IPS-18c (cell line): Measurements from ENCODE around the gene CCSER1.
"Not testable (repeated sequence)": the region's sequence is repeated elsewhere in the genome, so short reads cannot be mapped to it uniquely, and the experiment has no call there.

ENCODE experiments used
- H3K4me3 ChIP-seq: 2 replicates; pipeline ENCODE4 v1.7.0; 2013; ENCODE audit warnings: low read depth, mild to moderate bottlenecking, low read length, moderate library complexity; ENCODE audit not compliant: insufficient read depth
- H3K9me3 ChIP-seq: one replicate; pipeline ENCODE4 v1.6.1; 2013; ENCODE audit warnings: mild to moderate bottlenecking, low read length, moderate library complexity; ENCODE audit not compliant: control insufficient read depth, insufficient read depth

Gene CCSER1

DNA sequence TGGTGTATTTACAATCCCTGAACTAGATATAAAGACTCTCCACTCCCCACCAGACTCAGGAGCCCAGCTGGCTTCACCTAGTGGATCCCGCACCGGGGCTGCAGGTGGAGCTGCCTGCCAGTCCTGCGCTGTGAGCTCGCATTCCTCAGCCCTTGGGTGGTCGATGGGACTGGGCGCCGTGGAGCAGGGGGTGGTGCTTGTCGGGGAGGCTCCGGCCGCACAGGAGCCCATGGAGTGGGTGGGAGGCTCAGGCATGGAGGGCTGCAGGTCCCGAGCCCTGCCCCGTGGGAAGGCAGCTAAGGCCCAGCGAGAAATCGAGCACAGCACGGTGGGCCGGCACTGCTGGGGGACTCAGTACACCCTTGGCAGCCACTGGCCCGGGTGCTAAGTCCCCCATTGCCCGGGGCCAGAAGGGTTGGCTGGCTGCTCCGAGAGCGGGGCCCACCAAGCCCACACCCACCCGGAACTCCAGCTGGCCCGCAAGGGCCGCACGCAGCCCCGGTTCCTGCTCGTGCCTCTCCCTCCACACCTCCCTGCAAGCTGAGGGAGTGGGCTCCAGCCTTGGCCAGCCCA, 1090.7 kb downstream of the CCSER1 start:
- H3K9me3 ChIP-seq: not testable (repeated sequence)

GRCh38 chr4:91220315-91220714, 1093.1 kb downstream of the CCSER1 start:
- no peaks in the 10 kb centered on the region for H3K9me3 ChIP-seq
- no peak overlapping the region for H3K4me3 ChIP-seq

More for the DNA sequence above, 1090.7 kb downstream of the CCSER1 start:
- not testable (repeated sequence) for H3K4me3 ChIP-seq

GRCh38 chr4:91222014-91222413, 1094.8 kb downstream of the CCSER1 start:
- no peak overlapping the region for H3K4me3 ChIP-seq
- no peaks in the 10 kb centered on the region for H3K9me3 ChIP-seq

DNA sequence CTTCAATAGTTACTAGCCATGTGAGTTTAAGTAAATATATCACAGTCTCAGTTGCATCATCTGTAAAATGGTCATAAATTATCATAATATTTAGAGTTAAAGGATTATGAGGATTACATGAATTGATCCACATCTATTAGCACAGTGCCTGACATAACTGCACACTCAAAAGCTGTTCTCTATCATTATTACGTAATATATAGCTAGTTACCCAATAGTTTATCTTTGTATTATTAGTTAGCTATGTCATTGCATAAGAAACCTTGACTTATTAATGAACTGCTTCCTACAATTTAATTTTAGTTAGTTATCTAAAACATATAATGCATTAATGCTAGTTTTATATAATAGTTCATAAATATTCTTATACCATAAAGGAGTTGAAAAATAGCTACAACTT, 1099.7 kb downstream of the CCSER1 start:
- H3K4me3 ChIP-seq: no peak overlapping the region
- H3K9me3 ChIP-seq: no peaks in the 10 kb centered on the region

GRCh38 chr4:91228659-91229058, 1101.5 kb downstream of the CCSER1 start:
- H3K9me3 ChIP-seq: no peaks in the 10 kb centered on the region
- no peak overlapping the region for H3K4me3 ChIP-seq

DNA sequence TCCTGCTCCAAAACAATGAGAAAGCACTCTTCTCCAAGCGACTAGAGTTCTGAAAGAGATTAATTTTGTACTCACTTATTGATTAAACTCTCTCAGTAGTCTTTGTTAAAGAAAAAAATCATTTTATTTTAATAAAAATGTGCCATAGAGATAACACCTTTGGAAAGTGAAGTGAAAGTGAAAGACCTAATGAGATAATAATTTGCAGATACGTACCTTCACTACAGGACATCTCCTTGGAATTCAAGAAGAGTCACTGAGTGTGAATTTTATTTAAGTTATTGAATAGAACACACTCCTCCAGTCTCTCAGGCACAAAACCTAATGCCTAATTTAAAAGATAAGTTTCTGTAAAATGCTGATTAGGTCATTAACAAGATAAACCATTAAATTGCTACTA, 1106.0 kb downstream of the CCSER1 start:
- Histone ChIP-seq H3K9me3 (no peaks in the 10 kb centered on the region), H3K4me3 (no peak overlapping the region)

GRCh38 chr4:91243132-91243531, 1115.9 kb downstream of the CCSER1 start:
- Histone ChIP-seq H3K4me3 (no peak overlapping the region), H3K9me3 (no peaks in the 10 kb centered on the region)

DNA sequence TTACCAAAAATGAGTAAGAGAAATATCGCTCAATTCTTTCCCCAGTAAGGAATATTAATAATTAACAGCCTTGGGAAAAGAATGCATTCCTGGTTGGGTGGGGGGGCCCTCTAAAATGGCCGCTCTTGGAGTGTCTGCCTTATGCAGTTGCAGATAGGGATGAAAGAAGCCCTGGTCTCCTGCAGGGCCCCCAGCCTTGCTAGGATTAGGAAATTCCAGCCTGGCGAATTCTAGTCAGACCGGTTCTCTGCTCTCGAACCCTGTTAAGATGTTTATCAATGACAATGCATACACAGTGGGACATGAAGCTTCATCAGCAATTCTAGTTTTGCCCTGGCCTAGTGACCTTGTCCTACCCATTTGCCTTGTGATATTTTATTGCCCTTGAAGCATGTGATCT, 1128.8 kb downstream of the CCSER1 start:
- Histone ChIP-seq H3K4me3 (no peak overlapping the region), H3K9me3 (no peaks in the 10 kb centered on the region)

DNA sequence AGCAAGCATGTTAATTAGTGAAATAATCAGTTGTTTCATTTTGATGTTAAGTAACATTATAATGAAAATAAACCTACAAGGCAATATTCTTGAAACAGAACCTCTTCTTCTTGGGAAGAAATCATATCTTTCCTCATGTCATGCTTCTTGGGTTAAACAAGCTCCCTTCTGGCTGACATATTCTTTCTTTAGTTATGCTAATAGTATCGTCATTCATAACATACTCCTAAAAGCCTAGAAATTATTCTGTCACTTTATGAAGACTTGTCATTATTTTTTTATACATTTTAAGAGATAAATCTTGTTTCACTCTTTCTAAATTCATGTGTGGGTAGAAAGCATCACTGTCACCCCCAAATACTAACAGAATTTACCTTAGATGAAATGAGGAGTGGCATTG, 1129.6 kb downstream of the CCSER1 start:
- H3K4me3 ChIP-seq: no peak overlapping the region
- H3K9me3 ChIP-seq: no peaks in the 10 kb centered on the region

GRCh38 chr4:91257721-91258120, 1130.5 kb downstream of the CCSER1 start:
- no peaks in the 10 kb centered on the region for H3K9me3 ChIP-seq

GRCh38 chr4:91258326-91258725, 1131.1 kb downstream of the CCSER1 start:
- Histone ChIP-seq H3K4me3 (no peak overlapping the region), H3K9me3 (no peaks in the 10 kb centered on the region)

More at GRCh38 chr4:91257721-91258120, 1130.5 kb downstream of the CCSER1 start:
- no peak overlapping the region for H3K4me3 ChIP-seq

- no peaks in the 10 kb centered on the region for H3K9me3 ChIP-seq
These were observed 1140.3 kb downstream of the CCSER1 start for GRCh38 chr4:91267543-91267942.

GRCh38 chr4:91268481-91268880, 1141.3 kb downstream of the CCSER1 start:
- H3K4me3 ChIP-seq, H3K9me3 ChIP-seq: not testable (repeated sequence)

More at GRCh38 chr4:91267543-91267942, 1140.3 kb downstream of the CCSER1 start:
- no peak overlapping the region for H3K4me3 ChIP-seq

DNA sequence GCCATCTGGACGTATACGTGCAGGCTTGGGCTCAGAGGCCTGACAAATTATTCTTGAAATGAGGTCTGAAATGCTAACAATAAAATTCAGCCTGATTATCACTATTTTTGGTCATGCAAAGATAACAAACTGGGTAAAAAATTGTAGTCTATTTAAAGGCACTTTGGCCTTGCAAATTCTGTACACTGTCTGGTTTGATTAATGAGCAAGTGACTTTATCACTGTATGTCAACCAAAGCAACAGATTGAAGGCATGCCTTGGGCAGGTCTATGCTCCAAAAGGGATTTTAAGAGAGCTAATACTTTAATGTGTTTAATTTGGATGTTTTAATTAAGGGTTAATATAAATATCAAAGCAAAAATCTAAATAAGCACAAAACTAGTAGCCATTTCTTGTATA, 1141.7 kb downstream of the CCSER1 start:
- Histone ChIP-seq H3K4me3 (no peak overlapping the region), H3K9me3 (no peaks in the 10 kb centered on the region)

GRCh38 chr4:91279899-91280298, 1152.7 kb downstream of the CCSER1 start:
- Histone ChIP-seq H3K4me3 (no peak overlapping the region), H3K9me3 (no peaks in the 10 kb centered on the region)

- Histone ChIP-seq H3K9me3 (no peaks in the 10 kb centered on the region), H3K4me3 (no peak overlapping the region)
These were observed 1153.5 kb downstream of the CCSER1 start for GRCh38 chr4:91280551-91281290.

DNA sequence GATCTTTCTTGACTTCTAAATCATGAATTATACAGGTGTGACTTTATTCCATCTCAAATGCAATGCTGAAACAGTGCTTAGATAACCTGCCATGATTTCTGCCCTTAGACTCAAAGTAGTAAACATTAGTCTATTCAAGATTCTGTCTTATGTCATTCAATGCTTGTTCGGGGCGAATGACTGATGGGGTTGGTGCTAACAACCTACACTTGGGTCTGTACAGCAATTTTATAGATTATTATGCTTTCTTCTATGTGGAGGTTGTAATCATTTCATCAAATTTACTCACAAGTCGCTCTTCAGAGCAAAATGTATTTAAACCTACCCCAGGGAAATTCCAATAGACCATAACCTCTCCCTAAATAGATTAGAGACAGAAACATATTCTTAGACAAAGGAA, 1155.0 kb downstream of the CCSER1 start:
- H3K4me3 ChIP-seq: no peak overlapping the region
- H3K9me3 ChIP-seq: no peaks in the 10 kb centered on the region

DNA sequence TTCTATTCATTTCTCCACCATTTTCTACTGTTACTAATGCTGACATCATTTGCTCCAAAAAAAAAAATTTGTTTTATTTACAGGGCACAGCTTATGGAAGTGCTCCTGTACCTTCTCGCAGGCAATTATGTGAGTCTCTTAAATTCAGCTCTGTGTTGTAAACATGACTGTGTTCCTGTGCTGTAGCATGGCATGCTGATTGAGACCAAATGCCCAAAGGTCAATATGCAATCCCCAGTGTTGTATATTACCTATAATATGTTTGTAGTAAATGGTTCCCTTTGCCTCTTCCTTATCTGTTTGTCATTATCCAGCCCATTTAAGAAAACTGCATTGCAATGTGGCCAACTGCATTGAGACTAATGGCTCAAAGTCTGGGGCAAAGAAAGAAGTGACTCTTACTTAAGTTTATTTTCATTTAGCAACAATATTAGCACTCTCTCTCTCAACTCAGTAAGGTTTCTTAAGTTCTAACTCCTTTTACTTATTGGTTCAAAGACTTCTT, 1156.6 kb downstream of the CCSER1 start:
- Histone ChIP-seq H3K9me3 (no peaks in the 10 kb centered on the region), H3K4me3 (no peak overlapping the region)
